ENCODE measurements around the gene HOXB8.

HOXB8 gene

GRCh38 chr17:48624544-48625494 is 9.7 kb upstream of the HOXB8 start:
- no peak for DNase-seq

GRCh38 chr17:48624118-48624517 is 9.0 kb upstream of the HOXB8 start:
- no peak for DNase-seq

GRCh38 chr17:48623583-48623982 is 8.5 kb upstream of the HOXB8 start:
- no peak for DNase-seq

- no peak for DNase-seq
These were observed 7.8 kb upstream of the HOXB8 start for GRCh38 chr17:48622857-48623256.

GRCh38 chr17:48621410-48622392 is 6.6 kb upstream of the HOXB8 start:
- DNase-seq, result no peak

- DNase-seq, result no peak
These were observed 5.5 kb upstream of the HOXB8 start for GRCh38 chr17:48620461-48621139.

GRCh38 chr17:48619826-48620449 is 4.8 kb upstream of the HOXB8 start:
- DNase-seq, result no peak

- peak; percentile 91 for DNase-seq
These were observed 3.3 kb upstream of the HOXB8 start for GRCh38 chr17:48618256-48618896.

- DNase-seq, result no peak
These were observed 2.6 kb upstream of the HOXB8 start for GRCh38 chr17:48617471-48618255.

GRCh38 chr17:48616717-48617470 is 1.8 kb upstream of the HOXB8 start:
- no peak for DNase-seq

GRCh38 chr17:48615963-48616716 is 1.0 kb upstream of the HOXB8 start:
- DNase-seq, result no peak

- DNase-seq, result no peak
These were observed 1.0 kb downstream of the HOXB8 start for GRCh38 chr17:48613862-48614694.

- no peak for DNase-seq
These were observed 2.0 kb downstream of the HOXB8 start for GRCh38 chr17:48612854-48613691.

- no peak for DNase-seq
These were observed 2.6 kb downstream of the HOXB8 start for GRCh38 chr17:48612456-48612853.

GRCh38 chr17:48611681-48612455 is 3.2 kb downstream of the HOXB8 start:
- DNase-seq, result no peak

- no peak for DNase-seq
These were observed 3.9 kb downstream of the HOXB8 start for GRCh38 chr17:48611213-48611612.

Measured in right hindlimb (tissue), 1 donor.